Suprapubic skin (tissue), 4 donors: ENCODE measurements around the gene DHPS. TPM values are rescaled to one million over a fixed set of nuclear protein-coding genes. Genes with fewer than 3 reads are reported as not detected.

Source experiments
- DNase-seq, 2 donors: peaks; one replicate each; pipeline ENCODE4 v3.0.0-alpha.2; 2019; ENCODE audit warnings: low spot score in 2 of 2
- H3K27ac ChIP-seq: fragments of 200-600 bp; sonication (generic); one replicate; pipeline ENCODE4 v1.5.1; 2019
- H3K27me3 ChIP-seq: fragments of 200-600 bp; sonication (generic); one replicate; pipeline ENCODE4 v1.5.1; 2019
- H3K36me3 ChIP-seq: fragments of 200-600 bp; sonication (generic); one replicate; pipeline ENCODE4 v1.5.1; 2019
- H3K4me1 ChIP-seq: fragments of 200-600 bp; sonication (generic); one replicate; pipeline ENCODE4 v1.5.1; 2019
- H3K4me3 ChIP-seq: fragments of 200-600 bp; sonication (generic); one replicate; pipeline ENCODE4 v1.5.1; 2019; ENCODE audit warnings: mild to moderate bottlenecking
- H3K9me3 ChIP-seq: fragments of 200-600 bp; sonication (generic); one replicate; pipeline ENCODE4 v1.5.1; 2019
- CTCF ChIP-seq, 2 donors: fragments of 200-600 bp in 1 of 2; fragments of 450-650 bp in 1 of 2; sonication (generic) in 1 of 2; IDR thresholded peaks; one replicate each; pipeline ENCODE4 v1.5.1; 2016 to 2019; ENCODE audit warnings: antibody characterized with exemption in 2 of 2, mild to moderate bottlenecking in 1 of 2, moderate library complexity in 1 of 2
- EP300 ChIP-seq: sonication (generic); formaldehyde crosslinking; IDR thresholded peaks from one replicate; pipeline ENCODE4 v1.6.1; 2017; ENCODE audit warnings: antibody characterized with exemption
- POLR2A ChIP-seq, 2 donors: fragments of 450-650 bp; IDR thresholded peaks; one replicate each; pipeline ENCODE4 v1.6.1; 2017; ENCODE audit warnings: antibody characterized with exemption in 2 of 2, mild to moderate bottlenecking in 2 of 2, moderate library complexity in 2 of 2
- POLR2AphosphoS5 ChIP-seq, 3 donors: sonication (generic); formaldehyde crosslinking; IDR thresholded peaks; one replicate each; pipeline ENCODE4 v1.6.1; 2017; ENCODE audit warnings: antibody characterized with exemption in 3 of 3
- WGBS: methylation state at CpG from one replicate; pipeline ENCODE4 v1.1.5; 2018; 5-methylcytosine and 5-hydroxymethylcytosine counted together
- total RNA-seq, 4 donors: library from RNA; depleted of rRNA; stranded (reverse); fragments of >200 nt; gene quantifications; one replicate each; pipeline ENCODE4 v1.1.0, GENCODE V29; 2016

Gene DHPS
- total RNA-seq, 4 donors from 2014 or later = 108 to 265 (median 136) TPM

DNA sequence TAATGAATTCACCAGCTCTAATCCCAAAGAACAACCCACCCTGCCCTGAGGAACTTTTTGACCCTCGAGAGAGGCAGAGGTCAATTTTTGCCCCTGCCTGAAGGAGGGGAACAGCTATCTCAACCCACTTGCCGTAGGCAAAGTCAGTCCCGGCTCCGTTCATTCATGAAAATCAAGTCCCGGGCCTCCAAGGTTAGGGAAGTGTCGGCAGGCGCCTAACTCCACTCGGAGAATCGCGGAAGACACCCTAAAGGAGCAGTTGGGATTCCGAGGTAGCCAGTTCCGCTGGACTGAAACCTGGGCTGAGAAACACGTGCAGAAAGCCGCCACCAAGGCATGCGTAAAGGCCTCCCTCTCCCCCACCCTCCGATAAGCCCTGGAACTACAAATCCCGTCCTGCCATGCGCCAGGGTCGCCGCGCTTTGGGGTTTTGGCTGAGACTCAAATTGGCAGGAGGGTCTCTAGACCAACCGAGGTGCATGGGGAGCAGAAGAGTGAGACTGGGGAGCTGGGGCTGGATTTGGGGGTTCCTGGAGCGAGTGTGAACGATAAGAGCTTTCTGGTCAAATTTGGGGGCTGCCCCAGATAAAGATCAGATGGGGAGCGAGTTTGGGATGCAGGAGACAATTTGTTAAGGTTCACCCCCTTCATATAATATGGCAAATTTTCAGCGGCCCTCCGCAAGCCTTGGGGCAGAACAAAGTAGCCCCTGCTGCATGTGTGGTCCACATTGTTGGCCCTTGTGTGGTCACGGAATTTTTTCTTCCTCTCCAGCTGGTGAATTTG lies 42.2 kb upstream of the DHPS start, which contains the start of gene TNPO2:
TNPO2 (minus strand) TSS at position 292 of the 786 bp plus-strand sequence. CDS start 2,955 bp downstream, outside the sequence.
- DNase-seq = no peak
- 3% methylated on average over 28 of the region's 28 CpGs for WGBS
- H3K4me3 ChIP-seq = peak within 1 kb of the TSS; percentile 81
- no peaks in the 10 kb centered on the region for H3K9me3 ChIP-seq
- H3K4me1 ChIP-seq = peaks cover 36% of the 10 kb centered on the region
- no peaks in the 10 kb centered on the region for H3K27me3 ChIP-seq
- TF ChIP-seq POLR2A (IDR thresholded peaks at IDR 0.05) = no peak
- TF ChIP-seq POLR2AphosphoS5 (IDR thresholded peaks at IDR 0.05) = no peak
- TF ChIP-seq EP300 = no peak
- TF ChIP-seq CTCF (IDR thresholded peaks at IDR 0.05) = no peak
- peak within 1 kb of the TSS; percentile 95 for H3K27ac ChIP-seq
- peaks cover 17% of the 10 kb centered on the region for H3K36me3 ChIP-seq

DNA sequence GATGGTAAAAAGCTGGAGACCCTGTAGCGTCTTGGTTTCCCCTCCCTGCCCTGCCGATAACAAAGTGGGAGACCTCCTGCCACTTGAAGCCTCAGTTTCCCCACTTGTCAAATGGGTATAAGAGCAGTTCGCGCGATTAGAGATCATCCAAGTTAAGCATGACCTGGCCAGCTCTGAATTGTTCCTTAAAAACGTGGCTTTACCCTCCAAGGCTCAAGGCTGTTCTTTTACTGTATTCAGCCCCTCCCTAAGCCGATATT lies 41.6 kb upstream of the DHPS start:
- peak overlapping the region; percentile 95 for H3K27ac ChIP-seq
- no peaks in the 10 kb centered on the region for H3K27me3 ChIP-seq
- H3K4me1 ChIP-seq = peaks cover 36% of the 10 kb centered on the region
- H3K9me3 ChIP-seq = no peaks in the 10 kb centered on the region
- WGBS = 1% methylated on average over 7 of the region's 7 CpGs
- TF ChIP-seq POLR2A (IDR thresholded peaks at IDR 0.05) = no peak
- no peak for TF ChIP-seq POLR2AphosphoS5 (IDR thresholded peaks at IDR 0.05)
- no peak for TF ChIP-seq CTCF (IDR thresholded peaks at IDR 0.05)
- TF ChIP-seq EP300 = no peak
- H3K4me3 ChIP-seq = peak overlapping the region; percentile 81
- DNase-seq = no peak
- peaks cover 17% of the 10 kb centered on the region for H3K36me3 ChIP-seq

- Histone ChIP-seq H3K9me3 (no peaks in the 10 kb centered on the region), H3K27me3 (no peaks in the 10 kb centered on the region), H3K4me3 (peak overlapping the region; percentile 81), H3K27ac (peak overlapping the region; percentile 95), H3K36me3 (peaks cover 17% of the 10 kb centered on the region), H3K4me1 (peaks cover 36% of the 10 kb centered on the region)
- DNase-seq = peak; percentile 98 to 100
- under 1% methylated on average over 32 of the region's 32 CpGs for WGBS
- TF ChIP-seq POLR2A (IDR thresholded peaks at IDR 0.05) (no peak), POLR2AphosphoS5 (IDR thresholded peaks at IDR 0.05) (peak in 2 of 3 donors; percentile 82 to 88)
These were observed 41.1 kb upstream of the DHPS start for GRCh38 chr19:12722566-12723380.

DNA sequence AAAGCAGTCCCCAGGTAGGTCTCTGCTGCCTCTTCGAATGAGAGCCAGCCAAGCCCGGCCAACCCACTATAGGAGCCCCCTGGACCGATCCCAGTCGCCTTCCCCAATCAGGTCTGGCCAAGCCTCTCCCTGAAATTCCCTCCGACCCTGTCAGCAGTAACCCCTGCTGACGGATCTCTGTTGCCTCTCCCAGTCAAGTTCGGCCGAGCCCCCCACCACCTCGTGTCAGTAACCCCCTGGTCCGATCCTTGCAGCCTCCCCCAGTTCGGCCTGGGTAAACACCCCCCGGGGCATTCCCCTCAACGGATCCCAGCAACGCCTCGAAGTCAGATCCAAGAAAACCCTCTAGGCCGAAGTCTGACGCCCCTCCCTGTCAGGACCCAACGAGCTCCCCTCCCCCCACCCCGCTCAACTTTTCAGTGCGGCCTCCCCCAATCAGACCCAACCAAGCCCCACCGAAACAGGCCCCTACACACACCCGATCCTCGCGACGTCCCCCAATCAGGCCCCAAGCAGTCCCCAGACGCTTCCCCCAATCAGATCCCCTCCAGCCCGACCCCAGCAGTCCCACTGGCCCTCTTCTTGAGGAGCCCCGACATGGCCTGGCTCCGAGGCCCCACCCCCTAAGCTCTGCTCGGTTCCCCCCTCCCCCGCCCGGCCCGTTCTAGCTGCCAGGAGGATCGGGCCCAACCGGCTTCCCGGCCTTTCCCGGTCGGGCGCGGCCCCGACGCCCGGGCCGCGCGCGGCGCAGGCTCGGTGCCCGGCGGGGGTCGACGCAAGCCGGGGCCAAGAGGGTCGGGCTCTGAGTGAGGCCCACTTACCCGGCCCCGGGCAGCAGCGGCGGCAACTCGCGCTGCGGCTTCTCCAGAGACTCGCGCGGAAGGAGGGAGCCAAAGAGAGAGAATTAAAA lies 40.2 kb upstream of the DHPS start:
- H3K4me1 ChIP-seq = peaks cover 36% of the 10 kb centered on the region
- H3K4me3 ChIP-seq = peak overlapping the region; percentile 81
- H3K36me3 ChIP-seq = peaks cover 21% of the 10 kb centered on the region
- peak overlapping the region; percentile 95 for H3K27ac ChIP-seq
- DNase-seq = peak; percentile 87 to 88
- TF ChIP-seq EP300 = no peak
- no peak for TF ChIP-seq POLR2A (IDR thresholded peaks at IDR 0.05)
- no peak for TF ChIP-seq POLR2AphosphoS5 (IDR thresholded peaks at IDR 0.05)
- TF ChIP-seq CTCF (IDR thresholded peaks at IDR 0.05) = no peak
- H3K9me3 ChIP-seq = no peaks in the 10 kb centered on the region
- H3K27me3 ChIP-seq = no peaks in the 10 kb centered on the region
- 0% methylated on average over 56 of the region's 65 CpGs for WGBS

DNA sequence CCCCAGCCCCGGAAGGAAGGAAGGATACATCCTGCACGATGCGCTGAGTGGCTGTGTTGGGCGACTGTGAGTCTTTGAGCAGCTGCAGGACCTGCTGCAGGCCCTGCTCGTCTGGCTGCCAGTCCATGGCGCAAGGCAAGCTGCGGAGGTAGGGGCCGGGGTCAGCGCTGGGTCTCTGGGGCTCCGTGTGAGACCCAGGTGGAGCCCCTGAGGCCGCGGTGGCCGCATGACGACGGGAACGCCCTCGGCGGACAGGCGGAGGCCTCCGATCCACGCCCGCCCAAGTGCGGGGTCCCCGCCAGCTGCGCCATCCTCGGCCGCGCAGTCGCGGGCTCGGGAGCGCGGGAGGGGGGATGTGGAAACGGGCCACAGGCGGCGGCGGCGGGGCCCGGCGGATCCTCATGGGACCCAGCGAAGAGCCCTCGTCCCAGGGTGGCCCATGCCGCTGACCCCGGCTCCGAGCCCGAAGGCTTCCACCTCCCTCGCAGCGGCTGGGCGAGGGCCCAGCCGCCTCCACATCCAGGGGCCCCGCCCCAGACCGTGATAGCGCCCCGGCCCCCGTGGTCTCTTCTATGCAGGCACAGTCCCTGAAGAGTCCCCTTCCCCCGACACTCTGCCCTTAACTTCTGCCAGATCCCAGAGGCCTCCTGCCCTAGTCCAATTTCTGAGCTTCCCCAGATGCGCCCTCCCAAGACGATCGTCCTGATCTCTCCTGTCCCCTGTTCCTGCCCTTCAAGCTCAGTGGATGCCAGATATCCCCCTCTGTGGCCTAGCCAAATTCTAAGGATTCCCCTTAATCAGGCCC lies 39.4 kb upstream of the DHPS start:
- H3K4me1 ChIP-seq = peaks cover 36% of the 10 kb centered on the region
- TF ChIP-seq EP300 (no peak), POLR2AphosphoS5 (IDR thresholded peaks at IDR 0.05) (no peak), POLR2A (IDR thresholded peaks at IDR 0.05) (no peak), CTCF (IDR thresholded peaks at IDR 0.05) (no peak)
- H3K36me3 ChIP-seq = peaks cover 30% of the 10 kb centered on the region
- H3K4me3 ChIP-seq = peak overlapping the region; percentile 81
- no peak for DNase-seq
- H3K27ac ChIP-seq = peak overlapping the region; percentile 95
- WGBS = 5% methylated on average over 32 of the region's 59 CpGs
- no peaks in the 10 kb centered on the region for H3K9me3 ChIP-seq
- no peaks in the 10 kb centered on the region for H3K27me3 ChIP-seq
